ENCODE data around the gene ABHD5.
"Not testable (repeated sequence)": the region's sequence is repeated elsewhere in the genome, so short reads cannot be mapped to it uniquely, and the experiment has no call there.

Gene ABHD5

DNA sequence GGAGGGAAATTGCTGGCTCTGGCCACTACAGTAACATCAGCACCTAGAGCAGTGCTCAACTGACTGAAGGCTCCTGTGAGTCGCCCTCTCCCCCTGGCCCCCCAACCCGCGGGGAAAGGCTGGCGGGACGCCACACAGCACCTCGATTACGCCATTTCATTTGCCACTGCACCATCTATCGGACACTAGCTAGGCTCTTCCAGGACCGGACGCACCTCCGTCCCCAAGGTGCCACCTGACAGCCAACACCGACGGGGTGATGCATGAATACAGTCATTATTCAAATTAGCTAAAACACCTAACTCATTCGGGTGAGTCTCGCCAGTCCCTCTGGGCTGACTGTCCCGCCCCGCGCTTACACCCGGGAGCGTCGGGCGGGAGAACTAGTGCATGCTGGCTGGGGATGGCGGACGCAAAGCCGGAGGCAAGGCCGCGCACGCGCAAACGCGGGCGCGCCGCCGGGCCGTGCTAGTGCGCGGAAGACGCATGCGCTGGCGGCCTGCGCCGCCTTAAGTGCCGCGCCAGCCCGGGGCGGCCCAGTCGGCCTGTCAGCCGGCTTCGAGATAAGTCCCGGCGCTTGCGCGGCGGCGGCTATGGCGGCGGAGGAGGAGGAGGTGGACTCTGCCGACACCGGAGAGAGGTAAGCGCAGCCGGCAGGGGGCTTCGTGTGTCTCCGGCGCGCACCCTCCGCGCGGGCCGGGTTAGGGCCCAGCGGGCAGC is at the start of gene ABHD5:
Gene ABHD5, plus strand, starts transcription at position 539 of the 720 bp plus-strand sequence. Its CDS starts 55 bp downstream, at position 594.
- Mint-ChIP-seq H3K4me3 (peak within 1 kb of the TSS; percentile 81), H3K27ac (peak within 1 kb of the TSS; percentile 77), H3K4me1 (peaks cover 30% of the 10 kb centered on the region), H3K9me3 (no peaks in the 10 kb centered on the region), H3K36me3 (no peaks in the 10 kb centered on the region), H3K27me3 (no peaks in the 10 kb centered on the region)
- peak; percentile 95 for ATAC-seq

DNA sequence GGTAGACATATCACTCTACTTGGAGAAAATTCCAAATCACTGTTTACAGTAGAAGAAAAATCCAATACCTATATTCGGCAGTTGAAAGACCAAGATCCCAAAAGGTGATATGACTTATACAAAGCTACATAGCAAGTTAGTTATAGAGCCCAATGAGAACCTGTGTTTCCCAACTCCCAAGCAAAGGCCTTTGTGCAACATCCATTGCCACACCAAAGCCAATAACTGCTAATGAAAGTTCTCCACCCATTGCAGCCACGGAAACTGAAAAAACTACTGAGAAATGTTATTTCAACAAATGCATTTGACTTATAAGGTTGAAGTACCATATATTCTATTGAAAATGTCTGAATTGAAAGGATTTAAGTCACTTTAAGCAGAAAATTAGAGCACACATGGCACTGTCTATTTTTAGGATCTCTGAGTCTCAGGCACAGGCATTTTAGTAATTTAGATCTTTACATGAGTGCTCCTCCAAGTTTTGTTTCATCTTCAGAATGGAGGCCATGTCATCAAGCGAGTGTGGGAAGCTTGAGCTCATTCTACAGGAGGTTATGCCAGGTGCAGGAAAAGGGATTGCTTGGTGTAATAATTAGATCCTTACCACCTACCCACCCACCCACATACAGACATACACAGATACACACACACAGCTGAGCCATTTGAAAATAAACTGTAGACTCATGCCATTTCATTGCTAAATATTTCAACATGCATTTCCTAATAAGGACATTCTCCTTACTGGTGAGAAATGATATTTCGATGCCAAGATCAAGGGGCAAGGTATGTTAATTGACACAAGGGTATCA is 49.2 kb upstream of the ABHD5 start:
- H3K27me3 Mint-ChIP-seq = peaks cover 6% of the 10 kb centered on the region
- no peak for ATAC-seq
- H3K9me3 Mint-ChIP-seq = no peaks in the 10 kb centered on the region
- H3K36me3 Mint-ChIP-seq = no peaks in the 10 kb centered on the region
- no peak overlapping the region for H3K27ac Mint-ChIP-seq
- peaks cover 7% of the 10 kb centered on the region for H3K4me1 Mint-ChIP-seq
- H3K4me3 Mint-ChIP-seq = no peak overlapping the region

DNA sequence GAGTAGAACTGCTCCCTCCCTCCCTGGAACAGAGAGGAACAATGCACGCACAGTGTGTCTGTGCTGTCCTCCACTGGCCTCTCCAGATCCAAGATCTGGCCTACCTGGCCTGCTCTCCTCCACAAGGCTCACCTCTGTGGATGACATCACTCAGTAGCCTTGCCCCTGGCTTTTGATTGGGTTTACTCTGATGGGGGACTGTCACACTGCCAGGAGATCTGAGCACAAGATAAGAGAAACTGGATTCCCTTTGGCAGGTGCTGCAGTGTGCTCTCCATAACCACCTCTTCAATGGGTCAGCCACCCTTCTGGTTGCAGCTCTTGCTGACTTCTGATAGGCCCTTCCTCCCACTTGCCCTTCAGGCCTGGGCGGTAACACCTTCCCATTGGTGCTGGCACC is 46.3 kb upstream of the ABHD5 start:
- no peak overlapping the region for H3K4me3 Mint-ChIP-seq
- peaks cover 23% of the 10 kb centered on the region for H3K27me3 Mint-ChIP-seq
- no peak overlapping the region for H3K27ac Mint-ChIP-seq
- H3K36me3 Mint-ChIP-seq = no peaks in the 10 kb centered on the region
- no peaks in the 10 kb centered on the region for H3K4me1 Mint-ChIP-seq
- peak; percentile 16 for ATAC-seq
- H3K9me3 Mint-ChIP-seq = no peaks in the 10 kb centered on the region

DNA sequence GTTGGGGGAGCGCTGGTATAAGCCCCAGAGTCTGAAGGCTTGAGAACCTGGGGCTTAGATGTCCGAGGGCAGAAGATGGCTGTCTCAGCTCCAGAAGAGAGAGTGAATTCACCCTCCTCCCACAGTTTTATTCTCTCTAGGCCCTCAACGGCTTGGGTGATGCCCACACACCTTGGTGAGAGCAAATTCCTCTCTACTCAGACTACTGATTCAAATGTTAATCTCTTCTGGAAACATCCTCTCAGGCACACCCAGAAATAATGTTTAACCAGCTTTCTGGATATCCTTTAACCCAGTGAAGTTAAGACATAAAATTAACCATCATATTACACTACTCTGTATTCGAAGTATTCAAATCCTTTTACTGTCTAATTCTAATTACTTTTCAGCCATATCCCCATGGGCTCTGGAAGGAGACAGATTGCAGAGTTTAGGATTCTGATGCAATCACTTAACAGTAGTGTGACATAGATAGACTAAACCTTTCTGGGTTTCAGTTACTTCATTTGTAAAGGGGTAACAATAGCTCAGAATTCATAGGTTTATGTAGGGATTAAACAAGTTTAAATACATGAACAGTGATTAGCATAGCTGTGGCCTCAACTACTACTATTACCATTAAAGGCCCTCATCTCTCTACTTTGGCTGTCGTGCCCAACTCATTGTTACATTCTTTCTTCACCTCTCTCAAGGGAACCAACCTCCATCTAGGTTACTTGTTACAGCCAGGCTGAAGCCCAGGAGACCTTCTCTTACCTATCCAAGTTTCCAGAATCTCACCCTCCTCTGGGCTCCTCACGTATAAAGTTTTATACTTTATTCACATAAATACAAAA is 43.2 kb upstream of the ABHD5 start:
- H3K4me1 Mint-ChIP-seq = no peaks in the 10 kb centered on the region
- H3K27me3 Mint-ChIP-seq = peaks cover 33% of the 10 kb centered on the region
- no peak overlapping the region for H3K4me3 Mint-ChIP-seq
- no peaks in the 10 kb centered on the region for H3K9me3 Mint-ChIP-seq
- no peak for ATAC-seq
- no peak overlapping the region for H3K27ac Mint-ChIP-seq
- H3K36me3 Mint-ChIP-seq = no peaks in the 10 kb centered on the region

DNA sequence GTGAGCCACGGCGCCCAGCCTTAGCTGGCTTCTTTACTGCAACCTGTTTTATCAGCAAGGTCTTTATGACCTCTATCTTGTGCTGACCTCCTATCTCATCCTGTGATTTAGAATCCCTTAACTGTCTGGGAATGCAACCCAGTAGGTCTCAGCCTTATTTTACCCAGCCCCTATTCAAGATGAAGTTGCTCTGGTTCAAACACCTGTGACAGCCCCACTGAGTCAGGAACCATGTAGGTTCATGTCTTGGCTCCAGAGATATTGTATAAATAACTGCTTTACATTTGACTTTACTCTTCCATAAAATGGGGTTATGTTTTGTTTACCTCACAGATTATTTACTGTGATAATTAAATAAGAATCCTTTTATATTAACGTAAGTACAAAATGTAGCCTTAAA is 41.8 kb upstream of the ABHD5 start:
- Mint-ChIP-seq H3K36me3 (no peaks in the 10 kb centered on the region), H3K9me3 (no peaks in the 10 kb centered on the region), H3K27me3 (peaks cover 33% of the 10 kb centered on the region), H3K27ac (no peak overlapping the region), H3K4me3 (no peak overlapping the region), H3K4me1 (no peaks in the 10 kb centered on the region)
- no peak for ATAC-seq

DNA sequence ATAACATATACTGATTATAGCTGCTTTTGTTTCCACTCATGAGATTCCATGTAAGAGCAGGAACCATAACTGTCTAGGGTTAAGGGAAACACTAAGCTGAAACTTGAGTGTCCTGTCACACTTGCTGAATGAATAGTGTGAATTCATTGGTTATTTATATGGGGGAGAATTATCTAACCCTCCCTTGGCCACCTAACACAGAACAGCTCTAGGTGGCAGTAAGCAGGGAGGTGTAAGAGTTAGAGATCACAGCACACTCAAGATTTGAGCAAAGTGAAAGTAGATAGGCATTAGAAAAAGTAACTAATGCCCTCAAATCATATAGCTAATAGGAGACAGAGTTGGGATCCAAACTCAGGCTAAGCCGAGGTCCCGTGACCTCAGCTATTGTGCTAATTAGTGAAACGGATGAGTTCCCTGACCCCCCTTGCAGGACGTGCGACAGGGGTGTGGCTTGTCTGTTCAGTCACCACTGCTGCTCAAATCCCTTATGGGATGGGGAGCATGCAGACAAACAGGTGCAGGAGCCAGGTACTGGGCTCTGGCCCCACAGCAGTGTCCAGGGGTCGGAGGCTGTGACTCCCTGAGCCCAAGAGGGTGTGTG is 41.3 kb upstream of the ABHD5 start:
- Mint-ChIP-seq H3K4me1 (no peaks in the 10 kb centered on the region), H3K36me3 (no peaks in the 10 kb centered on the region), H3K9me3 (no peaks in the 10 kb centered on the region), H3K27me3 (peaks cover 33% of the 10 kb centered on the region), H3K4me3 (no peak overlapping the region), H3K27ac (no peak overlapping the region)
- ATAC-seq = no peak

DNA sequence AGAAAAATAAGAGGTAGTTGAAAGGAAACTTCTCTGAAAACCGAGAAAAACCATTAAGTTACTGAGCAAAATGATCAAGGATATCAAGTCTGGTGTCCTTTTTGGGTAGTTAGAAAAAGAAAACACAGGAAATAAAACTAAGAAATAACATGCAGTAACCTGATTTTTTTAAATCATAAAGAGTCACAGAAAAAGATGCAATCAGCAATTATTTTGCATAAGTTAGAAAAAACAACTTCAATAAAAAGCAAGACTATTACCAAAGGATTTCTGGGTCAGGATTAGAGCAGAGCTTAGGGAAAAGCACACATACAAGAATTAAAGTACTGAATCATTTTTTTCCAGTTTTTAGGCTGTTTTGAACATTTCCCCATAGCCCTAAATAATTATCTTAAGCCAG is 40.4 kb upstream of the ABHD5 start:
- Mint-ChIP-seq H3K9me3 (no peaks in the 10 kb centered on the region), H3K4me3 (no peak overlapping the region), H3K27ac (no peak overlapping the region)

DNA sequence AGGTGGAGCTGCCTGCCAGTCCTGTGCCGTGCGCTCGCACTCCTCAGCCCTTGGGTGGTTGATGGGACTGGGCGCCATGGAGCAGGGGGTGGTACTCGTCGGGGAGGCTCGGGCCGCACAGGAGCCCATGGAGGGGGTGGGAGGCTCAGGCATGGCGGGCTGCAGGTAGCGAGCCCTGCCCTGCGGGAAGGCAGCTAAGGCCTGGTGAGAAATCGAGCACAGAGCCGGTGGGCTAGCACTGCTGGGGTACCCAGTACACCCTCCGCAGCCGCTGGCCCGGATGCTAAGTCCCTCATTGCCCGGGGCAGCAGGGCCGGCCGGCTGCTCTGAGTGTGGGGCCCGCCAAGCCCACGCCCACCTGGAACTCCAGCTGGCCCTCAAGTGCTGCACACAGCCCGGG is 34.3 kb upstream of the ABHD5 start:
- H3K4me1 Mint-ChIP-seq, H3K36me3 Mint-ChIP-seq, ATAC-seq, H3K27ac Mint-ChIP-seq, H3K27me3 Mint-ChIP-seq, H3K9me3 Mint-ChIP-seq, H3K4me3 Mint-ChIP-seq: not testable (repeated sequence)

More for the DNA sequence above, 40.4 kb upstream of the ABHD5 start:
- Mint-ChIP-seq H3K36me3 (no peaks in the 10 kb centered on the region), H3K4me1 (no peaks in the 10 kb centered on the region), H3K27me3 (peaks cover 33% of the 10 kb centered on the region)
- ATAC-seq = no peak

DNA sequence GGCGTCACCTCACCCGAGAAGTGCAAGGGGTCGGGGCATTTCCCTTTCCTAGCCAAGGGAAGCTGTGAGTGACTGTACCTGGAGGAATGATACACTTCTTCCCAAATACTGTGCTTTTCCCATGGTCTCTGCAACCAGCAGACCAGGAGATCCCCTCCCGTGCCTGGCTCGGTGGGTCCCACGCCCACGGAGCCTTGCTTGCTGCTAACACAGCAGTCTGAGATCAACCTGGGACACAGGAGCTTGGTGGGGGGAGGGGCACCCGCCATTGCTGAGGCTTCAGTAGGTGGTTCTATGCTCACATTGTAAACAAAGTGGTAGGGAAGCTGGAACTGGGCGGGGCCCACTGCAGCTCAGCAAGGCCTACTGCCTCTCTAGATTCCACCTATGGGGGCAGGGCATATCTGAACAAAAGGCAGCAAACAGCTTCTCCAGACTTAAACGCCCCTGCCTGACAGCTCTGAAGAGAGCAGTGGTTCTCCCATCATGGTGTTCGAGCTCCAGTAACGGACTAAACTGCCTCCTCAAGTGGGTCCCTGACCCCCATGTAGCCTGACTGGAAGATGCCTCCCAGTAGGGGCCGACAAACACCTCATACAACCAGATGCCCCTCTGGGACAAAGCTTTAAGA is 31.4 kb upstream of the ABHD5 start:
- peaks cover 13% of the 10 kb centered on the region for H3K9me3 Mint-ChIP-seq
- peaks cover 6% of the 10 kb centered on the region for H3K36me3 Mint-ChIP-seq
- no peak overlapping the region for H3K27ac Mint-ChIP-seq
- H3K4me3 Mint-ChIP-seq = no peak overlapping the region
- no peaks in the 10 kb centered on the region for H3K27me3 Mint-ChIP-seq
- no peak for ATAC-seq
- no peaks in the 10 kb centered on the region for H3K4me1 Mint-ChIP-seq

DNA sequence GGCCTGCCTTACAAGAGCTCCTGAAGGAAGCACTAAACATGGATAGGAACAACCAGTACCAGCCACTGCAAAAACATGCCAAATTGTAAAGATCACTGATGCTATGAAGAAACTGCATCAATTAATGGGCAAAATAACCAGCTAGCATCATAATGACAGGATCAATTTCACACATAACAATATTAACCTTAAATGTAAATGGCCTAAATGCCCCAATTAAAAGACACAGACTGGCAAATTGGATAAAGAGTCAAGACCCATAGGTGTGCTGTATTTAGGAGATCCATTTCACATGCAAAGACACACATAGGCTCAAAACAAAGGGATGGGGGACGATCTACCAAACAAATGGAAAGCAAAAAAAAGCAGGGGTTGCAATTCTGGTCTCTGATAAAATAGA is 29.4 kb upstream of the ABHD5 start:
- not testable (repeated sequence) for H3K27ac Mint-ChIP-seq, H3K27me3 Mint-ChIP-seq, ATAC-seq, H3K4me1 Mint-ChIP-seq, H3K4me3 Mint-ChIP-seq, H3K36me3 Mint-ChIP-seq
- H3K9me3 Mint-ChIP-seq = peaks cover 14% of the 10 kb centered on the region

DNA sequence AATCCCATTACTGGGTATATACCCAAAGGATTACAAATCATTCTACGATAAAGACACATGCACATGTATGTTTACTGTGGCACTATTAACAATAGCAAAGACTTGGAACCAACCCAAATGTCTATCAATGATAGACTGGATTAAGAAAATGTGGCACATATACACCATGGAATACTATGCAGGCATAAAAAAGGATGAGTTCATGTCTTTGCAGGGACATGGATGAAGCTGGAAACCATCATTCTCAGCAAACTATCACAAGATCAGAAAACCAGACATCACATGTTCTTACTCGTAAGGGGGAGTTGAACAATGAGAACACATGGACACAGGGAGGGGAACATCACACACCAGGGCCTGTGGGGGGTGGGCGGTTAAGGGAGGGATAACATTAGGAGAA is 25.7 kb upstream of the ABHD5 start:
- not testable (repeated sequence) for H3K4me3 Mint-ChIP-seq, ATAC-seq, H3K4me1 Mint-ChIP-seq, H3K36me3 Mint-ChIP-seq, H3K27ac Mint-ChIP-seq
- Mint-ChIP-seq H3K27me3 (peaks cover 16% of the 10 kb centered on the region), H3K9me3 (peaks cover 14% of the 10 kb centered on the region)

DNA sequence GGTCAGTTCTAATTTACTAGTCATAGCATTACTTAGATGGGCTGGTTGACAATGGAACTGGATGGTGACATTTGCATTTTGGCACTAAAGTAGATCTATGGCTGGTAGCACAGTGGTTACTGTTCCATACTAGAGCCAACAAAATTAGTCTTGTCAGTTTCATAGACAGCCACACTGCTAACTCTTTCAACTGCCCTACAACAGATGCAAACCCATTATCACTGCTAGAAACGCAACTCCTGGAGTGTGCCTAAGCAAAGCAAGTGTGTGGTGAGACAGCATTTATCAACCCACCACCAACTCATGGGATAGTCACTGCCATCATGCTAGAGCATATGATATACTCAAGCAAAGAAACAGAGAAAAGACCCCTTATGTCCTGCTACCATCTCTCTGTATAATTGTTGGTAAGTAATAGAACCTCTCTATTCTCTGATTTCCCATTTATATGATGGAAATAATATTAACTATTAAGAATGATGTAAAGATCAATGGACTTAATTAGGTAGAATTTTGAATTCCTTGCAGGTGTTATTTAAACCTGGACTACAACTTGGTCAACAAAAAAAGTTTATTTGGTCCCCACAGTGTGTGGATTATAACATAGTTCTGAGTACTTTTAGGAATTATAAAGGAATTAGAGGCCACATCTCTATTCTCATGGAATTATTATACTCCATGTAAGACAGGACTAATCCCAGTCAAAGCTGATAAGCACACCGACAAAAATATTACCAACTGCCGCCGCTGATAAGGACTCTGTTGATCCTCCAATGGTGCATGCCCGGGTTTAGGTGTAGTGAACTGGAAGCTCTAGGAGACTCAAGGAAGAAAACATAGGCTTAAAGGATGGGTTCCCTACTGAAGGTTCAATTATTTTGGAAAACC is 19.9 kb upstream of the ABHD5 start:
- H3K27me3 Mint-ChIP-seq = peaks cover 16% of the 10 kb centered on the region
- H3K9me3 Mint-ChIP-seq = no peaks in the 10 kb centered on the region
- peaks cover 7% of the 10 kb centered on the region for H3K36me3 Mint-ChIP-seq
- no peaks in the 10 kb centered on the region for H3K4me1 Mint-ChIP-seq
- H3K27ac Mint-ChIP-seq = no peak overlapping the region
- no peak for ATAC-seq
- H3K4me3 Mint-ChIP-seq = no peak overlapping the region

DNA sequence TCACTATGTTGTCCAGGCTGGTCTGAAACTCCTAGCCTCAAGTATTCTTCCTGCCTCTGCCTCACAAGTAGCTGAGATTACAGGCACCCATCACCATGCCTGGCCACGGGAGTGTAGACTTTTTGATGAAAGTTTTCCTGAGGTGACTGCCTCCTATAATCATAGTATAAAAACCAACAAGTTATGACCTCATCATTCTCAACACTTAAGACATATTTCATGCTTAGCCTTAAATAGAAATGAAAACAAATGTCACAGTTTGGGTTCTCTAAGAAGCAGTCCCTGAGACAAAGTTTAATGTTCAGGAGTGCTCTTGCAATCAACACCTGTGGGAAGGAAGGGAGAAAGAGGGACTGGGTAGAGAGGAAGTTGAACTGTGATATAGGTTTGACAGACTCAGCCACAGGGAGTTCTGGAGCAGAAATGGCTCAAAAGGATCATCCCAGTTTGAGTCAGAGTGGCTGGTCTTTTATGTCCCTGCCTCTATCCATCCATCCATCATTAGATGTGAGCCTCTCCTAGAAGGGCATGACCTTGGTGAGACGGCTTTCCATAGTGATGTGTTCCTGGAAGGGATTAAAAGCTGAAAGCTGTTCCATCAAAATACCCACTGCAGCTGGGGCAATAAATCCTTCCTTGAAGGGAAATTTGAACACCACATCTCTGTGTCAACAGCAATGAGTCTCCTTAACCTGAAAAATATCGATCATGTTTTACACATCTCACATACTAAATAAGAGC is 16.2 kb upstream of the ABHD5 start:
- Mint-ChIP-seq H3K4me3 (no peak overlapping the region), H3K36me3 (peaks cover 7% of the 10 kb centered on the region), H3K4me1 (no peaks in the 10 kb centered on the region), H3K9me3 (peaks cover 3% of the 10 kb centered on the region), H3K27me3 (no peaks in the 10 kb centered on the region), H3K27ac (no peak overlapping the region)
- no peak for ATAC-seq
